Right atrium auricular region (tissue), 2 donors: ENCODE data around the gene TM7SF3. TPM values are rescaled to one million over a fixed set of nuclear protein-coding genes. Genes with fewer than 3 reads are reported as not detected.

Experiments
- DNase-seq: peaks from one replicate; pipeline ENCODE4 v3.0.0-alpha.2; 2019; ENCODE audit warnings: low spot score
- H3K27ac ChIP-seq, 2 donors: fragments of 200-600 bp; sonication (generic); 1 replicate in 1 of 2; 2 replicates in 1 of 2; pipeline ENCODE4 v1.5.1; 2016 to 2019
- H3K27me3 ChIP-seq, 2 donors: fragments of 200-600 bp; sonication (generic); one replicate each; pipeline versions ENCODE4 v1.5.1 to v1.6.0; 2017 to 2019
- H3K36me3 ChIP-seq: fragments of 200-600 bp; sonication (generic); one replicate; pipeline ENCODE4 v1.5.1; 2016
- H3K4me1 ChIP-seq, 2 donors: fragments of 200-600 bp; sonication (generic); one replicate each; pipeline versions ENCODE4 v1.5.1 to v1.6.0; 2017 to 2019
- H3K4me3 ChIP-seq, 2 donors: fragments of 200-600 bp; sonication (generic); 1 replicate in 1 of 2; 2 replicates in 1 of 2; pipeline ENCODE4 v1.5.1; 2017 to 2019; ENCODE audit warnings: mild to moderate bottlenecking in 1 of 2, moderate library complexity in 1 of 2
- H3K9me3 ChIP-seq, 2 donors: fragments of 200-600 bp; sonication (generic); one replicate each; pipeline ENCODE4 v1.5.1; 2019
- total RNA-seq, 2 donors: library from RNA; depleted of rRNA; stranded (reverse); fragments of >200 nt; gene quantifications; one replicate each; pipeline ENCODE4 v1.1.0, GENCODE V29; 2016
- TF ChIP-seq, protein P1 (sequence below), 2 donors: fragments of 200-600 bp; sonication (generic); IDR thresholded peaks; one replicate each; pipeline ENCODE4 v1.5.1; 2019; ENCODE audit warnings: antibody characterized with exemption in 2 of 2

TM7SF3 gene
- total RNA-seq, 2 donors from 2014 or later: 23.0 to 34.6 TPM

DNA sequence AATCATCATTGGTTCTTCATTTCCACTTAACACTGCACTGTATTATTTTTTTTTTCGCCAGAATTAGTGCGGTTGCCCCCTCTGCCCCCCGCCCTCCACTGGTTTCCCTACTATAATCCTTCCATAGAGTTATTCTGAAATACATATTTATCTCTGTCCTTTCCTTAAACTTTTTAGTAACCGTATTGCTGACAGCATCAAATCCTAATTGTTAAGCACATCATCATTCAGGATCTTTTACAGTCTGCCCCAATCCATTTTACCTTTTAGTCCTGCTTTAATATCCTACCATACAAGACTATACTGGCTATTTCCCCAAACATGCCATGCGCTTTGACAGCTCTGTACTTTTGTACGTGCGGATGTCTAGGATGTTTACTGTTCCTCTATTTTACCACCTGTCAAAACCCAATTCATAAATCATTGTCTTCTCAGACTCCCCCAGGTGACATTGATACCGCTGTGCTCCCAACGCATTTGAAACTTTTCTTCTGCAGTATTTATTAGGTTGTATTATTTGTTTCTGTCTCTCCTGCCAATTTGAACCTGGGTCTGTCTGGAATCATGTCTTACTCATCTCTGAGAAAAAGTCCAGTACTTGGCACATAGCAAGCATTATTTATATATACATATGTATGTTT lies 74.9 kb downstream of the TM7SF3 start:
- H3K27me3 ChIP-seq: no peaks in the 10 kb centered on the region

DNA sequence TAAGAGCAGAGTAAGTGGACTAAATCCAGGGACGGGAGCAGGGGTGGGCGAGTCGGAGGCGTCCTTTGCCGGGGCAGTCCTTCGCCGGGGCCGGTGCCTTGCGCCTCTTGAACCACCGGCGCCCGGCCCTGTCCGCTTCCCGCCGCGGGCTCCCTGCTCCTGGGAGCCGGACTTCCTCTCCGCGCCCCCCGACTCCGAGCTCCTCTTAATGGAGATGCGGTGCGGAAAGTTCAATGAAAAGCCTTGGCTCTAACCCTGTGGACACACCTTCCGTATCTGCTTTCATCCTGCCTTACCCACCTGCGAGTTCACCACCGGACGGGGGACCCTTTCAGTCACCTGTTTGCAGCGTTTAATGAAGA lies 75.5 kb downstream of the TM7SF3 start:
- H3K36me3 ChIP-seq: no peaks in the 10 kb centered on the region
- H3K9me3 ChIP-seq: no peaks in the 10 kb centered on the region
- DNase-seq: no peak
- peaks cover 0 to 55% of the 10 kb centered on the region in 2 donors for H3K4me1 ChIP-seq
- H3K27ac ChIP-seq: peak overlapping the region; percentile 92 to 97
- no peaks in the 10 kb centered on the region for H3K27me3 ChIP-seq
- peak overlapping the region; percentile 85 to 97 for H3K4me3 ChIP-seq
- TF ChIP-seq, protein P1, sequence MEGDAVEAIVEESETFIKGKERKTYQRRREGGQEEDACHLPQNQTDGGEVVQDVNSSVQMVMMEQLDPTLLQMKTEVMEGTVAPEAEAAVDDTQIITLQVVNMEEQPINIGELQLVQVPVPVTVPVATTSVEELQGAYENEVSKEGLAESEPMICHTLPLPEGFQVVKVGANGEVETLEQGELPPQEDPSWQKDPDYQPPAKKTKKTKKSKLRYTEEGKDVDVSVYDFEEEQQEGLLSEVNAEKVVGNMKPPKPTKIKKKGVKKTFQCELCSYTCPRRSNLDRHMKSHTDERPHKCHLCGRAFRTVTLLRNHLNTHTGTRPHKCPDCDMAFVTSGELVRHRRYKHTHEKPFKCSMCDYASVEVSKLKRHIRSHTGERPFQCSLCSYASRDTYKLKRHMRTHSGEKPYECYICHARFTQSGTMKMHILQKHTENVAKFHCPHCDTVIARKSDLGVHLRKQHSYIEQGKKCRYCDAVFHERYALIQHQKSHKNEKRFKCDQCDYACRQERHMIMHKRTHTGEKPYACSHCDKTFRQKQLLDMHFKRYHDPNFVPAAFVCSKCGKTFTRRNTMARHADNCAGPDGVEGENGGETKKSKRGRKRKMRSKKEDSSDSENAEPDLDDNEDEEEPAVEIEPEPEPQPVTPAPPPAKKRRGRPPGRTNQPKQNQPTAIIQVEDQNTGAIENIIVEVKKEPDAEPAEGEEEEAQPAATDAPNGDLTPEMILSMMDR (IDR thresholded peaks at IDR 0.05): no peak

More for the DNA sequence above, 74.9 kb downstream of the TM7SF3 start:
- Histone ChIP-seq H3K27ac (peak overlapping the region; percentile 92 to 97), H3K4me3 (peak overlapping the region; percentile 85 to 97), H3K9me3 (peaks cover 0 to 2% of the 10 kb centered on the region in 2 donors), H3K36me3 (no peaks in the 10 kb centered on the region), H3K4me1 (peaks cover 0 to 55% of the 10 kb centered on the region in 2 donors)
- TF ChIP-seq, protein P1 (IDR thresholded peaks at IDR 0.05): no peak
- DNase-seq: no peak

DNA sequence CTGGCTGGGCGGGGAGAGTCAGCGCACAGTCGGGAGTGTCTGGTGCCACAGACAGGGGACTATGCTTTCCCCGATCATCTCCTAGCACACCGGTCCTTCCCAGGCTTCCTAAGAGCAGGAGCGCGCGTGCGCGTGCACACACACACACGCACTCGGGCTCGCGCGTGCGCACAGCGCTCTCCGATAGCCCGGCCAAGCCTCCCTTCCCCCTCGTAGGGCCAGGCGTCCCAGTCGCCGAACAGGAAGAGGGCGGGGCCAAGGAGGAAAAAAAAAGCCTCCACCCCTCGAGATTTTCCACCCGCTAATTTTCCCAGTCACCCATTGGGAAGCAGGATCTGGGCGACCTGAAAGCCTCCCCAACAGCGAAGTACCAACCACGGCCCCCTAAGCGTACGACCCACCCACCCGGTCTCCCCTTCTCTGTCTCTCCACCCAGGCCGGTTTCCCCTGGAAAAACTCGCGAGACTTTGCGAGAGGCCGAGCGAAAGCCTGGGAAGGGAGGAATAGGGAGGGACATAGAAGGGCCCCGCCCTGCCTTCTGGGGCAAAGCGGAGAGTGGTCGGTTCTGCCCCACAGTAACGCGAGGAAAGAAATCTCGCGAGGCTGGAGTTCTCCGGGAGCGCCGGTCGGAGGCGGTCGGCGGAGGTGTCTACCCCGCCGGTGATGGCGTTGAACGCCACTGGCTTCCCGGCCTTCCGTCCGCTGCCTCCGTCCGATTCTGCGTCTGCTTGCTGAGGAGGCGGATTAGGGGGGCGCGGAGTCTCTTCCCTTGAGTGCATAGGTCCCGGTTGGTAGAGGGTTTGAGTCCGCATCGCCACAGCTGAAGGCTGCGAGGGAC lies 76.1 kb downstream of the TM7SF3 start, which contains the start of the genes FGFR1OP2 and INTS13:
TSS of gene FGFR1OP2 (plus strand) at position 608 of the 838 bp plus-strand sequence. CDS start 15,689 bp downstream, outside the sequence.
TSS of gene INTS13 (minus strand) at position 119 of the 838 bp plus-strand sequence. CDS start 1,178 bp downstream, outside the sequence.
- Histone ChIP-seq H3K4me3 (peak within 1 kb of the TSS; percentile 85 to 97), H3K27me3 (no peaks in the 10 kb centered on the region), H3K9me3 (no peaks in the 10 kb centered on the region), H3K36me3 (no peaks in the 10 kb centered on the region), H3K27ac (peak within 1 kb of the TSS; percentile 92 to 97), H3K4me1 (peaks cover 0 to 55% of the 10 kb centered on the region in 2 donors)
- peak; percentile 98 for DNase-seq
- TF ChIP-seq, protein P1 (IDR thresholded peaks at IDR 0.05): no peak

DNA sequence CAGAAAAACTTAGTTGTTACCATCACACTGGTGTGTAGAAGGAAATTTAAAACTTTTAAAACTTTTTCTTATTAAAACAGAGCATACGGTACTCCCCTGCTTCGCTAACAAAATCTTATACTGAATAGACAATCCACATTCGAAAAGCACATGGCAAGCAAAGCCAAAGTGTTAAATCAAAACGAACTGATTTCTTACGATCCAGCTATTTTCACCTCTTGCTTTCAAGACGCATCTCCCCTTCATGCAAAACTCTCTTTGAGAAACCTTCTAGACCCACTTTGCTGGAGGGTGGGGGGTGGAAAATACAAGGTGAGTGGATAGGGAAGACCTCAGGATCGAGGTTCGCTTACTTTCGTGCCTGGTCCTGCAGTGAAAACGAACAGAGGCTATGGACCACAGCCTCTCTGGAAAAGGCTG lies 76.7 kb downstream of the TM7SF3 start:
- H3K4me3 ChIP-seq: peak overlapping the region; percentile 85 to 97
- H3K36me3 ChIP-seq: no peaks in the 10 kb centered on the region
- TF ChIP-seq, protein P1 (IDR thresholded peaks at IDR 0.05): no peak
- no peak for DNase-seq
- no peaks in the 10 kb centered on the region for H3K9me3 ChIP-seq
- no peaks in the 10 kb centered on the region for H3K27me3 ChIP-seq
- H3K27ac ChIP-seq: peak overlapping the region; percentile 92 to 97
- H3K4me1 ChIP-seq: peaks cover 0 to 49% of the 10 kb centered on the region in 2 donors

DNA sequence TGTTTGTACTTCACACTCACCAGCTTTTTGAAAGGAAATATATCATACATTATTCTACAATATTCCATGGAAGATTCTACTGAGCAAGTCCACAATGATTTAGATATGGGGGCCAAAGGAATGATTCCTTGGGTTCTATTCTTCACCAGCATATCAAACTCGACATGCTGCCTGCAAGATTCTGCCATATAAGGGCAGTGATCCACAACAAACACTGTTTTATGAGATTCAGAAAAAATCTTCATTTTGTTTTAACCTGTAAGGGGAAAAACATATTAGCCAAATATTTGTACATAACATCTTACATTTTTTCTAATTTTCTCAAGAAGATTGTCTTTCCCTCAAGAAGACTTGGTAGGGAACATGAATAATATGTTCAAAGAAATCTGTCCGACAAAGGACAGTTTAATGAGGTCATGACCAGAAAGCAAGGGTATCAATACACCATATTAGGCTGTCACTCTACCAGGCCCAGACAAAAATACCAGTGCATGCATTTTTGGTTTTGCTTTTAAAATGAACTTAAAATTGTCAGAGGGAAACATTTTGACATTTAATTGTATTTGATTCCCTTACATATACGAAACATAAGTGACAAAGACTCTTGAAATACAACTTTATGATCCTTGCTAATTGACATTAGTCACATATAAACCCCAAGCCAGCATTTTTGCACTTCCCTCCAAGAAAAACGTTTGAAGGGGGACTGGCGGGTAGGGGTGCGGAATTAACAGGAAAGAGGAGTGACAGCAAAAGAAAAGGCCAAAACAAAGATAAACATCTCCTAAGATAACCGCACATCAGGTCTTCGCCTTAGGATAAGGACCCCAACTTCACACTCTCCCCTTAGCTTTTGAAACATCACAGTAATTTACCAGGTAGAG lies 77.4 kb downstream of the TM7SF3 start:
- Histone ChIP-seq H3K27me3 (no peaks in the 10 kb centered on the region), H3K27ac (peak overlapping the region; percentile 92 to 97), H3K4me3 (peak overlapping the region; percentile 85 to 97), H3K36me3 (no peaks in the 10 kb centered on the region), H3K4me1 (peaks cover 0 to 42% of the 10 kb centered on the region in 2 donors), H3K9me3 (no peaks in the 10 kb centered on the region)
- TF ChIP-seq, protein P1 (IDR thresholded peaks at IDR 0.05): no peak
- no peak for DNase-seq
